ENCODE measurements around the gene CRYBA1.

- TF ChIP-seq EP300 (IDR thresholded peaks at IDR 0.05) (no peak), CTCF (IDR thresholded peaks at IDR 0.05) (no peak)
Observed at GRCh38 chr17:29257756-29258155, 11.1 kb downstream of the CRYBA1 start.

Data from gastroesophageal sphincter (tissue), 3 donors.